Adrenal gland (tissue), 5 donors: ENCODE results near the gene SGCB.

Experiments
- POLR2A ChIP-seq, 2 donors: fragments of 450-650 bp; IDR thresholded peaks; one replicate each; pipeline ENCODE4 v1.6.1; 2017; ENCODE audit warnings: antibody characterized with exemption in 2 of 2, mild to moderate bottlenecking in 2 of 2, moderate library complexity in 1 of 2
- TF ChIP-seq, protein P1 (sequence below), 6 experiments: fragments of 450-650 bp in 4 of 6; fragments of 200-600 bp in 2 of 6; sonication (generic) in 1 of 6; IDR thresholded peaks; 1 replicate in 5 of 6; 2 replicates in 1 of 6; pipeline versions ENCODE4 v1.5.1 to v1.8.0; 2016 to 2021; ENCODE audit warnings: antibody characterized with exemption in 6 of 6, mild to moderate bottlenecking in 2 of 6, moderate library complexity in 1 of 6
- donor health status: DM: no; HTN: no; CAD: no.

DNA sequence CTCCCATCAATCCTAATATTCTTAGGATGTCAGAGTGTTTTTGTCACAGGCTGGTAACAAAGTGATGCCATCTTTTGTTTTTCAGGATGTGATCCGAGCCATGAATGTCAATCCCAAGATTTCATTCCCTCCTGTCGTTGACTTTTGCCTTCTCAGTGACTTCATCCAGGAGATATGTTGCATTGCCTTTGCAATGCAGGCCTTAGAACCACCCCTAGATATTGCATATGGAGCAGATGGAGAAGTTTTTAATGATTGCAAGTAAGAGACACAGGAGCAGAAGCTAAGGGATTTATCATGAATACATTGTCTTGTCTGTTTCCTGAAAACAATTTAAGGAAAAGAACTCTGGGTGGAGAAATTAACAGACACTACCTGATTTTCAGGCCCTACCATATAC, 41.6 kb upstream of the SGCB start:
- TF ChIP-seq, protein P1, sequence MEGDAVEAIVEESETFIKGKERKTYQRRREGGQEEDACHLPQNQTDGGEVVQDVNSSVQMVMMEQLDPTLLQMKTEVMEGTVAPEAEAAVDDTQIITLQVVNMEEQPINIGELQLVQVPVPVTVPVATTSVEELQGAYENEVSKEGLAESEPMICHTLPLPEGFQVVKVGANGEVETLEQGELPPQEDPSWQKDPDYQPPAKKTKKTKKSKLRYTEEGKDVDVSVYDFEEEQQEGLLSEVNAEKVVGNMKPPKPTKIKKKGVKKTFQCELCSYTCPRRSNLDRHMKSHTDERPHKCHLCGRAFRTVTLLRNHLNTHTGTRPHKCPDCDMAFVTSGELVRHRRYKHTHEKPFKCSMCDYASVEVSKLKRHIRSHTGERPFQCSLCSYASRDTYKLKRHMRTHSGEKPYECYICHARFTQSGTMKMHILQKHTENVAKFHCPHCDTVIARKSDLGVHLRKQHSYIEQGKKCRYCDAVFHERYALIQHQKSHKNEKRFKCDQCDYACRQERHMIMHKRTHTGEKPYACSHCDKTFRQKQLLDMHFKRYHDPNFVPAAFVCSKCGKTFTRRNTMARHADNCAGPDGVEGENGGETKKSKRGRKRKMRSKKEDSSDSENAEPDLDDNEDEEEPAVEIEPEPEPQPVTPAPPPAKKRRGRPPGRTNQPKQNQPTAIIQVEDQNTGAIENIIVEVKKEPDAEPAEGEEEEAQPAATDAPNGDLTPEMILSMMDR (IDR thresholded peaks at IDR 0.05): no peak
- TF ChIP-seq POLR2A (IDR thresholded peaks at IDR 0.05): no peak
